ENCODE measurements around the gene SCN3A.

Gene SCN3A

GRCh38 chr2:165203689-165204559, at the start of gene SCN3A:
SCN3A (minus strand) TSS chr2:165204050; CDS start chr2:165176394, 27,656 bp downstream.
- DNase-seq (ENCODE audit: low spot score): no peak

DNA sequence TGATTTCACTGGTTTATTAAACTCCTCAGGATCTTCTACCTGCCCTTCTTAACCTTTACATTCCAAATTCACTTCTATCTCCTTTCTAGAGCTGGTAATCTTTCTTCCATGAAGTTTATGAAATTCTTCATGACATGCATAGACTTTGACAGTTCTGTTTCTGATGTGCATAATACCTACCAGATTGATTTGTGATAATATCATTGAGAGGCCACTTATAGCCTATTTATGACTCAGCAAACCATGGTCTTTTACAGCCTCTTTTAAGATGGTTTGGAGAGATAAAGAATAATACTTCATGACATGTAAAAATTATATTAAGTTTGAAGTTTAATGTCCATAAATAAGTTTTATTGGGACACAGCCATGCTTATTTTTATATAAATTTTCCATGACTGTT, 49.3 kb upstream of the SCN3A start:
- DNase-seq (ENCODE audit: low spot score): no peak

- DNase-seq (ENCODE audit: low spot score): no peak
Observed at GRCh38 chr2:165251366-165251765, 47.5 kb upstream of the SCN3A start.

DNA sequence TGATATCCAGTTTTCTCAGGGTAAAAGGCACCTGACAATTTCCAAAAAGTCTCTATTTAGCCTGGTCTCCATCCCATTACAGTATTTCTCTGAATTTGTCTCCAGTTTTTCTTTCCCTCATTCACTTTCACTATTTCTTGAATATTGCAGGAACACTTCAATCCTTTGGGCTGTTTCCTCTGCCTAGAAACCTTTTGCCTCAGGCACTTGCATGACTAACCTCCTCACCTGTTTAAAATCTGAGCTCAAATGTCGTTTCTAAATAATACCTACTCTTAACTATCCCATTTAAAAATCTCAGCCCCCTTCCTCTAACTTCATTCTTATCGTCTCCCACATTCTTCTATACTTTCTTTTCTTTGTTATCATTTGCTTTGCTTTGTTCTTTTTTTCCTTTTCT, 44.4 kb upstream of the SCN3A start:
- DNase-seq (ENCODE audit: low spot score): no peak

GRCh38 chr2:165245081-165245793, 41.4 kb upstream of the SCN3A start:
- DNase-seq (ENCODE audit: low spot score): no peak

- DNase-seq (ENCODE audit: low spot score): no peak
Observed at GRCh38 chr2:165240916-165241315, 37.1 kb upstream of the SCN3A start.

GRCh38 chr2:165239856-165240515, 36.1 kb upstream of the SCN3A start:
- no peak for DNase-seq (ENCODE audit: low spot score)

- peak; percentile 2 for DNase-seq (ENCODE audit: low spot score)
Observed at GRCh38 chr2:165239230-165239629, 35.4 kb upstream of the SCN3A start, which contains the start of gene SCN2A. SCN2A (plus strand) TSS chr2:165239414; CDS start chr2:165295824, 56,410 bp downstream.

DNA sequence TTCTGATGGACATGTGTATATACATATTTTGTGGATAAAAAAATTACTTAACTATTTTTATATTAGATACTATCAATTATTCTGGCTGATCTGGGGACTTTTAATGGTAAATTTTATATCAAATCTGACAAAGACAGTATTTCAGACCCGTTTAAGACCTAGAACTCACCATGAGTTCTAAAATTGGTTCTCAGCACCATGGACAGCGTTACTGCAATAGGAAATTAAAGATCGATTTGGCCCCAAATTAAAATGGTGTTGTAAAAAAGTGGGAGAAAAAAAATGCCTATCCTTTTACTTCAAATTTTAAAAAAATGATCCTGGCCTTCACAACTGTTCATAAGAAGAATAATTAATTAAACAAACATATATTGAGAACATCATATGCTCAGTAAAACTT, 34.4 kb upstream of the SCN3A start:
- no peak for DNase-seq (ENCODE audit: low spot score)

DNA sequence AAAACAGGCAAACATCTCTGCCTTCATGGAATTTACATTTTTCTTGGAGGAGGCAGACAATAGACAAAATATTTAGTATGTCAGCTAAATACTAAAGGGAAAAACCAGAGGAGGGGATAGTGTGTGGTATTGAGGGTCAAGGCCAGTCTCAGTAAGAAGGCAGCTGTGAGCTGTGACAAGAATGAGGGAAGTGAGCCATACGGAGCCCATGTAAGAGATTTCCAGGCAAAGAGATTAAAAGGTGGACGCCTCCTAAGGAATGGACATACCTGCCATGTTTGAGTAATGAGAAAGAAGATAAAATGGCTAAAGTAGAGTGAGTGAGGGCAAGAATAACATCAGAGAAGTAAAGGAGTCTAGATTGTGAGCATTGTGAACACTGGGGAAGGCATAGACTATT, 33.2 kb upstream of the SCN3A start:
- no peak for DNase-seq (ENCODE audit: low spot score)

DNA sequence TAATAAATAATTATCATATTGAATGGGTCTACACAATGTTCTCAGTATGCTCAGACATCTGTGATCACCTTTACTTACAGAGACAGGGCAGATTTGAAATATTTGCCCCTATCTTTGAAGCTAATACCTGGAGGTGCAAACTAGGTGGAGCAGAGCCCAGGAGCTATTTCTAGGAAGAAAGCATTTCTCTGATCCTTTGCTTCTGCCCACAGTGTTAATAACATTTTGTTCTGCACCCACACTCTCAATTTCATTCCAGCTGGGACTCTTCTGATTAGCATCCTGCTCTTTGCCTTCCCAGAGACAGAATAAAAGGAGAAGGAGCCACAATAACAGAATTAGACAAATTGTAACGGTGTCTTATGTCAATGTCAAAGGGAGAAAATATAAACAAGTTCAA, 23.7 kb upstream of the SCN3A start:
- DNase-seq (ENCODE audit: low spot score): no peak

DNA sequence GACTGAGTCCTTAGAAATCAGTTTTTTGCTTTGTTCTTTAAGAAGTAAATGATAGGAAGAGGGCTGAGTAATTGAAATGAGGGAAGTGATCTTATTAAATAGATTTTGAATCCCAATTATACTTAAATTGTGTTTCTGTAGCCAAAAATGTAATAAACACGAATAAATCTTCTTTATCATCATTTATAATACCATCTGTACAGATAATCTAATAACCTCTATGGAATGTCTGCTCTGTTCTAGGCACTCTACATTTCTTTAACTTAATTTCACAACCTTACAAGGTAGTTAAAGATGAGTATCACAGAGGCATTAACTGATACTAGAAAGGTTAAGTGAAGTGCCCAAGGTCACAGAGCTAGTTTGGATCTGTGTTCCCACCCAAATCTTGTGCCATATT, 21.1 kb upstream of the SCN3A start:
- no peak for DNase-seq (ENCODE audit: low spot score)

DNA sequence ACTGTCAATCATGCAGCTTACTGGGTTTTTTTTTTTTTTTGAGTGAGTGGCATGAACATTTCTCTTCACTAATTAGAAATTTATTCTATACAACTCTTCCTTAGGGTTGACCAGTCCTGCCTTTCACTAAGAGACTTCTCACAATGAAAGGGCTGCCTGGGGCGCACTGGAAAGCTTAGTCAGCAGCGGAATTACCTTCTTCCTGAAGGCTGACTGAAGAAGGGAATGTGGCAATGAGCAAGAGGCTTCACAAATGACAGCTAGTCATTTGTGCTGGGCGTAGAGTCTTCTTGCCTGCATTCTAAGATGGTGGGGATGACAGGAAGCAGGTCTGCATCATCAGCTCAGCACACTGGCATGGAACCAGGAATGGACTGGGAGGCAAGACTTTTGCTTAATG, 15.6 kb upstream of the SCN3A start:
- no peak for DNase-seq (ENCODE audit: low spot score)

- DNase-seq (ENCODE audit: low spot score): no peak
Observed at GRCh38 chr2:165214093-165214492, 10.2 kb upstream of the SCN3A start.

DNA sequence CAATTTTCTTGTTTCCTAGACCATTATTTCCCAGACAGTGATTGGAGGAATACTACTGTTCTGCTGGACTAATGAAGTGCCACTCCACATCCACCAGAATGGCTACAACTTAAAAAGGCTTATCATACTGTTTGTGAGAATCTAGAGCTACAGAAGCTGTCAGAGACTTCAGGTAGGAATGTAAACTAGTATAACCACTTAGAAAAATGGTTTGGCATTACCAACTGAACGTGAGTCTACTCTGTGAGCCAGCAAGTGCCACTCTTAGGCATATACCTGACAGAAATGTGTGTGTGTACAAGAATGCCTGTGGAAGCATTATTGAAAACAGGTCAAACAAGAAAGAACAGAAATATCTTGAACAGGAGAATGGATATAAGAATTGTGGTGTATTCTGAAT, 4.2 kb upstream of the SCN3A start:
- no peak for DNase-seq (ENCODE audit: low spot score)

DNA sequence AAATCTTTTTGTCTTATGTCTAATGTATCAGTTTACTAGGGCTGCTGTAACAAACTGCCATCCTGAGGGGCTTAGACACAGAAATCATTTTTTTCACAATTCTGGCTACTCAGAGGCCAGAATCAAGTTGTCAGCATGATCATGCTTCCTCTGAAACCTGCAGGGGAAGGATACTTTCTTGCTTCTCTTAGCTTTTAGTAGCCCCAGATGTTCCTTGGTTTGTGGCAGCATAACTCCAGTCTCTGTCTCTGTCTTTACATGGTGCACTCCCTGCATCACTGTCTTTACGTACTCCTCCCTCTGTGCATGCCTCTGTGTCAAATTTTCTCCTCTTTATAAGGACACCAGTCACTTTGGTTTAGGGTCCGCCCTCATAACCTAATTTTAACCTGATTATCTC, 2.0 kb upstream of the SCN3A start:
- DNase-seq (ENCODE audit: low spot score): no peak

DNA sequence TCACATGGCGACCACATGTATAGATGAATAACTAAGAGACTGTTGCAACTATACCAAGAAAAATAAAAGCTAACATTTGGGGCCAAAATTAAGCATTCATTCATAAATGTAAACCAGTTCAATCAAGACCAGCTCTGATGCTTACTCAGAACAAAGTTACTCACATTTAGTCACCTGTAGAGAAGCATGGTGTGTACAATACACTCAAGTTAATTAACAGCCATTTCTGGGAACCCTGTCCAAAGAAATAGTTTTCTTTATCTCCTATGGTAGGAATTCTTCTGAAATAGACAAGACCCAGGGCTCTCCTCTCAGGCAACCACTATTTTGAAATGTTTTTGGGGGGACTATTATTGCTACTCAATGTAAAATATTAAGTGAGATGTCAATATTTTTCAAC, 1.6 kb downstream of the SCN3A start:
- no peak for DNase-seq (ENCODE audit: low spot score)

GRCh38 chr2:165198181-165198580, 5.7 kb downstream of the SCN3A start:
- no peak for DNase-seq (ENCODE audit: low spot score)

GRCh38 chr2:165197346-165197745, 6.5 kb downstream of the SCN3A start:
- no peak for DNase-seq (ENCODE audit: low spot score)

DNA sequence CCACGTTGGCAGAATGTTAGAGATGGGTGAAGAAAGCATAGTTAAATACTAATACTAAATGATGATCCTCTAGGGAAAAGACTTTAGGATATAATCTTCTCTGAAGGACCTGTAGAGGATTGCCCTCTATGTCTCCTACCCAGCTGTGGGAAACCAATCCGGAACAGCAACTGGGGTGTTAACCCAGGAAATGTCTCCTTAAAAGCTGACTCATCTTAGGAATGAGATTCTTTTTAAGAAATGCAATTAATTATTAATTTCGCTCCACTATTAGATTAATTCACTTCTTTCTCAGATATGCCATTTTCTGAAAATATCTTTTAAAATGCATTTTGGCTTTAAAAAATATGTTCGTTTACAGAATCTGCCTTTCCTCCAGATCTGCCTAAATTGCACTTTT, 7.4 kb downstream of the SCN3A start:
- DNase-seq (ENCODE audit: low spot score): no peak

- no peak for DNase-seq (ENCODE audit: low spot score)
Observed at GRCh38 chr2:165193178-165193777, 10.6 kb downstream of the SCN3A start.

DNA sequence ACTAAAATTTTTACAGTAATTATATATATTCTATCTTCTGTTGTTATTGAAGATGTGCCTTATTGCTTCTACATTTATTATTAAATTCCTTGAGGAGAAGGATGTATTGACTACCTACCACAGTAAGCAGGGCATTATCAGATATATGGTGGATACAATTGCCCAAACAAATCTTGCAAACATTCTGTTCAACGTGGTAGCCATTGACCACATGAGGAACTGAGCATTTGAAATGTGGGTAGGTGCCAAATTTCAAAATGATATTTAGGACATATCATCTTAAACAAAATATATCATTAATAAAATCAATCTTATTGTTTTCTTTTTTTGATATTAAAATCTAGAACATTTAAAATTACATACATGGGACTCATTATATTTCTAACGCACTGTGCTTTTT, 11.1 kb downstream of the SCN3A start:
- no peak for DNase-seq (ENCODE audit: low spot score)

Data from CD4-positive, alpha-beta T cell treated with Interleukin-2 at 100 ng/mL for 4 hours (primary cell).